Stimulated activated CD4-positive, alpha-beta T cell treated with anti-CD3 and anti-CD28 coated beads, Interleukin-15, amount 100 ng/mL, for 1 hour (primary cell): Measurements from ENCODE around the gene TAF5L.
A peak's percentile ranks its signal among the peaks of the same experiment; 100 is the strongest.
"Not testable (repeated sequence)": the region's sequence is repeated elsewhere in the genome, so short reads cannot be mapped to it uniquely, and the experiment has no call there.

Experiments
- DNase-seq, 2 donors: peaks; one replicate each; pipeline ENCODE4 v3.0.0-alpha.2; 2020; ENCODE audit warnings: low read depth in 1 of 2, low spot score in 1 of 2

The TAF5L gene

DNA sequence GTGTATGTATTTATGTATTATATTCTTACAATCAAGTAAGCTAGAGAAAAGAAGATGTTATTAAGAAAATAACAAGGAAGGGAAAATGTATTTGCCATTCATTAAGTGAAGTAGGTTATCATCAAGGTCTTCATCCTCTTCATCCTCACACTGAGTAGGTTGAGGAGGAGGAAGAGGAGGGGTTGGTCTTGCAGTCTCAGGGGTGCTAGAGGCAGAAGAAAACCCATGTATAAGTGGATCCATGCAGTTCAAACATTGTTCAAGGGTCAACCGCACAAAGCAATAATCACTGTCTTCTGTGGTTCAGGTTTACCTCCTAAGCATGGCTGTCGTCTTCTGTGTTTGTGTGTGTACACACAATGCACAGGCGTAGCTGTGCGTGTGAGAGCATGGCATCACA is 17.0 kb upstream of the TAF5L start:
- no peak for DNase-seq

- no peak for DNase-seq
These were observed 16.5 kb upstream of the TAF5L start for GRCh38 chr1:229642376-229642775.

DNA sequence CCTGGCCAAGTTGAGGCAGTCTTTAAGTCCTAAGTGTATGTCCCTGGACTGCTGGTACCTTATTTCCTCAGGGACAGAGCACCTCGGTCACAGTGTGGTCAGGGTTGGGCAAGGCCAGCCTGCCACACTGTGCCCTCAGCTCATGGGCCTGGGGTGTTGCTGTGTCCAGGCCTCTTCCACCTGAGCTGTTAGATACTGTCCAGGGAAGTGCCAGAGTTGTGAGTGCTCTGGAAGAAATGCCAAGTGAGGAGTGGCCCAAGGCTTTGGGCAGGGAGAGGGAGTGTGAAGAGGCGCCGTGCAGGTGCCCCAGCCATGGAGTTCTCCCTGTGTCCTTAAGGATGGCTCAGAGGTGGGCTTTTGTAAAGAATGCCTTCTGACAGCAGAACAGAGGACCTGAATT is 15.4 kb upstream of the TAF5L start:
- no peak for DNase-seq

DNA sequence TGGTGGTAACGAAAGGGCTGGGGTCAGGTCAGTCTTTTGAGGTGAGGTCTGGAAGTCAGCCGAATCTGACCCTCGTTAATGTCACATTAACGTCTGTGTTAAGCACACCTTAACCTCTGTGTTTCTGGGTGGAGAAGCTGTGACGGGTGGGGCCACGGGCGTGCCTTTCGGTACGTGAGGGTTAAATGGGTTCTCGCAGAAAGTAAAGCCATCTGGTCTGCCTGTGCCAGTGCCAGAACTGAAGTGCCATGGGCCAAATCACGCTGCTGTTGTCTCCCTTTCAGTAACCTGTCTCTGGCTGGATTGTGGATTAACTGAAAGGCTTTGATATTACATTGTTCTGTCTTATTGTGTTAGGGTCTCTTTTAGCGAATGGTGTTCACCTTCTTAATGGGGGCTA is 14.5 kb upstream of the TAF5L start:
- no peak for DNase-seq

GRCh38 chr1:229637746-229638145 is 11.8 kb upstream of the TAF5L start:
- no peak for DNase-seq

- no peak for DNase-seq
These were observed 10.1 kb upstream of the TAF5L start for GRCh38 chr1:229636042-229636441.

GRCh38 chr1:229631966-229632365 is 6.0 kb upstream of the TAF5L start:
- DNase-seq = no peak

- no peak for DNase-seq
These were observed 5.2 kb upstream of the TAF5L start for GRCh38 chr1:229631148-229631547.

DNA sequence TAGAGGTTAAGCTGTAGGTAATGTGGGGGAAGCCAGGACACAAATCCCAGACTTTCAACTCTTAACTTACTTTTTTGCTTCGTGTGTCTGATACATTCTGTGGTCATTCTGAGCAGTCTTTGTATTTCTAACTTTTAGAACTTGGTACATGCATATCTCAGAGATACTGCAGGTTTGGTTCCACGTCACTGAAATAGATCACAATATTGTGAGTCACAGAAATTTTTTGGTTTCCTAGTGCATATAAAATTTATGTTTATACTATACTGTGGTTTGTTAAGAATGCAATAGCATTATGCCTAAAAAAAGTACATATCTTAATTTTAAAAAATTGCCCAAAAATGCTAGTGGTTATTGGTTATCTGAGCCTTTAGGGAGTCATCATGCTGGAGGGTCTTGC is 3.3 kb upstream of the TAF5L start:
- no peak for DNase-seq

DNA sequence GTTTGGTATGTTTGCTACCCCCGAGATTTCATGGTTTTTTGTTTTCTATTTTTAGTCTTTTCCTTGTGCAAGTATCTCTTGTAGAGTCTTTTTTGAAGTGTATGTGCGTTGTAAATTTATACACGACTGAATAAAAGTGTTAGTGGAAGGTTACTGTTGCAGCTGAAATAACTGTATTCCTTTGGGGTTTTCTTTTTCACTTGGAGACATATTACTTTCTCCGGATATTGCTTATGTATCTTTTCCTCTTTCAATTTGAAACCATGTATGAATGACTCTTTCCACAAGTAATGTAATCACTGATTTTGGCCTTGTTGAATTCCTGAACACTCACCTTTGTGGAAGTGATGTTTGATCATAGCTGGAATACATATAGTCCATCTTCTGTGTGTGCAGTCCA is 1.1 kb upstream of the TAF5L start:
- no peak for DNase-seq

DNA sequence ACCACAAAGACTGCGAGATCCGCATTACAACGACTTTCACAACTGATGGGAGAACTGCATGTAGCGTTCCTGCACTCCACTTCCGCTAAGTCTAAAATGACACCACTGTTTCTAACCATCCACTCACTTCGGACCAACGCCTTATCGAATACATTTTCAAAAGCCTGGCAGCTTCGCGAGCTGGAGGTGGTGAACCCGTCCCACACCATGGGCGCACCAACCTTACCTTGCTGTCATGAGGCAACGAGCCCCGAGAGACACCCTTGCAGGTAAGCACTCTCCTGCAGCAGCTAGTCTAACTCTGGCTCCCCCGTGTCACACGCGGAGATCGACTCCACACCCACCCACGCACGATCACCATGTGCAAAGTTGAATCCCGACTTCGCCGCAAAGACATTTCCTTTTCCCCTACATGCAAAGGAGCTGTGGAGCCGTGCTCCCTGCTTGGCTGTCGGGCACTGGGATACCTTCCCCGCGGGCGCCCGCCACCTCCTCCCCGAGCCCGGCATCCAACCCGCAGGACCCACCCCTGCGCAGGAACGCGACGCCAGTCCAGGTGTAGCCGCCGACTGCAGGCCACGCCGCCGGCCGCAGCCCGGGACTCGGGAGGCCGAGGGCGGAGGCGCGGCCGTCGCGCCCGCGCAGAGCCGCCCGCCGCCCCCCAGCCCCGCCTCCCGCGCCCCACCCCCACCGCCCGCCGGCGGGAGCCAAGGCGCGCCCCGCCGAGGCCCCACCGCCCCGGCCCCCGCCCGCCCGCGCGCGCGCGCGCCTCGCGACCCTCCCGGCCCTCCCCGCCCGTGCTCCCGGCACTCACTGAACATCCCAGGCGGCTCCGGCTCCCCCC is 629 bp downstream of the TAF5L start:
- peak in 1 of 2 donors; percentile 27 for DNase-seq

GRCh38 chr1:229624521-229625070 is 1.3 kb downstream of the TAF5L start:
- DNase-seq = no peak

DNA sequence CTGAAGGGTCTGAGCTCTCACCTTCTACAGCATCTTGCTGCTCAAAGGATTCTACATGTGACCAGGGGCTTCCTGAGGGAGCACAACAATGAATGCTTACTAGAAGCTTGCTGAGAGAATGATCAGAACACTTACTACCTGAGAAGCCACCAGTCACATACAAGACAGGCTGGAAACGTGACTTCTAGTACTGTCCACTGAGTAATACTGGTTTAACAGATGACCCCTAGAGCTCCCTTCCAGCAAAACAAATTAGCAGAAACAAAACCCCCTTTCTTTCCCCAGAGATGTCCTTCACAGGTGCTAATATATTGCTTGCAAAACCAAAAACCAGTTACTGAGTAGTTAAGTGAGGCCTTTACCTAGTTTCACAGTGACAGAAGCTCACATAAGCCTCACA is 2.1 kb downstream of the TAF5L start:
- DNase-seq = no peak

- DNase-seq = no peak
These were observed 2.7 kb downstream of the TAF5L start for GRCh38 chr1:229623225-229623624.

DNA sequence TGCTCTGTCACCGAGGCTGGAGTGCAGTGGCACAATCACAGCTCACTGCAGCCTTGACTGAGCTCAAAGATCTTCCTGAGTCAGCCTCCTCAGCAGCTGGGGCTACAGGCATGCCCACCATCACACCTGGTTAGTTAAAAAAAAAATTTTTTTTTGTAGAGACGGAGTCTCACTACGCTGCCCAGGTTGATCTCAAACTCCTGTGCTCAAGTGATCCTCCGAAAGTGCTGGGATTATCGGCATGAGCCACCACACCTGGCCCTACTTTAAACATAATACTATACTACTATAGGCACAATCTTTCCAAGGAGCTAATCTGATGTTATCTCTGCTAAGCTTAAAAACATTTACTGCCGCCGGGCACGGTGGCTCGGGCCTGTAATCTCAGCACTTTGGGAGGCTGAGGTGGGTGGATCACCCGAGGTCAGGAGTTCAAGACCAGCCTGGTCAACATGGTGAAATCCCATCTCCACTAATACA is 3.2 kb downstream of the TAF5L start:
- not testable (repeated sequence) for DNase-seq

GRCh38 chr1:229621663-229622062 is 4.3 kb downstream of the TAF5L start:
- DNase-seq = no peak

DNA sequence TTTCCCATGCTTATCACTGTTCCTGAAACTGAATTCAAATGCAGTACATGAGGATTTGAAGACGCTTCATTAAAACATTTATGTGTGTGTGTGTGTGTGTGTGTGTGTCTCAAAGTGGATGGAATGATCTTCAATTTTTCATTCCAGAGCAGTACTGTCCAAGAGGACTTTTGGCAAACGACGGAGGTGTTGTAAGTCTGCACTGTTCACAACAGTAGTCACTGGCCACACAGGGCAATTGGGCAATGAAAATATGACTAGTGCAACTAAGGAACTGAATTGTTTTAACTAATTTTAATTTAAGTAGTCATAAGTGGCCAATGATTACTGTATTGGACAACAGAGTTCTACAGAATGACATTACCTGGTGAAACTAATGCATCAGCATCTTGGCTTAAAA is 5.0 kb downstream of the TAF5L start:
- DNase-seq = no peak

- DNase-seq = no peak
These were observed 6.3 kb downstream of the TAF5L start for GRCh38 chr1:229619614-229620013.

DNA sequence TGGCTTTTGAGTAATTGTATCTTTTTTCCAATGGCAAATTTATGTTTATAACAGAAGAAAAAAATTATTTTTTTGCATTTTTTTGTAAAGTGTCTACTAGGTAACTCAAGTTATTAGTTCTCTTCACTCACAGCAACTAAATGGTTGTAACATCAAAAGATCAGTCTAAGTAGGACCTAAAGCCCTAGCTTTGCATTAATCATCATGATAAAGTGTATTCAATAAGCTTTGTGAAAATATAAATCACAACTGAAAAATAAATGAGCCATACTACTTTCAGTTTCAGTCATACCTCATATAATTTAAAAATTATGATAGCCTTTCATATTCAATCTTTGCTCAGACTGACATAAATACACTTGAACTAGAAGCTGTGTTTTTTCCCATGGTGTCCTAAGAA is 6.9 kb downstream of the TAF5L start:
- no peak for DNase-seq

DNA sequence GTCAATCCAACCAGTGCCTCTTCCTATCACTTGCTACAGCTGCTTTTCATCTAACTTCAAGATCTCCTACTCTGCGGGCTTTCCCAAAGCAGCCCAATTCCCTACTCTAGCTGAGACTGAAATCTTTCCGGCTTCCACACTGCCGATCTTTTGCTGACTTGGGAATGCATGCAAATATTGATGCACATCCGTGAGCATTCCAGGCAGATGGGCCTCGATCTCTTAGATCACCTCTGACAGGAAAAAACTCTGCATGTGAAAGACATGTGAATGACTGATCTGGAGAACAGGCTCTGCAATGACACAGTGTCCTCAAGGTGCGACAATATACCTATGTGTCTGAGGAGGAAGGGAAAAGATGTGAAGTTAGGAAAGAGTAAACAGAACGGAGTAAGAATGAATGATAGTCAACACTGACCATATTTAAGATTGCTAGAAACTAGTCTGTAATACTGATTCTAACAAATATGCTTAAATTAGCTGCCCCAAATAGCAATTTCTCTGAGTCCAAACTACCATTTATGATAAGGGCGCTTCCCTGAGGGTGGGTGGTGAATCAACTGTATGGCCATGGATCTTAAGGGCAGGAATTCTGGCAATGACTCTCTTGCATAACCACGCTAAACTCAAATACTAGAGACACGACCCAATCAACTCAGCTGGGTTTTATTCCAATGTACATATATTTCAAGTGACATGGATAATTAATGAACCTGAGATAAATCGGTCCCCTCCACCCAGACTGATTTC is 8.4 kb downstream of the TAF5L start:
- DNase-seq = no peak

DNA sequence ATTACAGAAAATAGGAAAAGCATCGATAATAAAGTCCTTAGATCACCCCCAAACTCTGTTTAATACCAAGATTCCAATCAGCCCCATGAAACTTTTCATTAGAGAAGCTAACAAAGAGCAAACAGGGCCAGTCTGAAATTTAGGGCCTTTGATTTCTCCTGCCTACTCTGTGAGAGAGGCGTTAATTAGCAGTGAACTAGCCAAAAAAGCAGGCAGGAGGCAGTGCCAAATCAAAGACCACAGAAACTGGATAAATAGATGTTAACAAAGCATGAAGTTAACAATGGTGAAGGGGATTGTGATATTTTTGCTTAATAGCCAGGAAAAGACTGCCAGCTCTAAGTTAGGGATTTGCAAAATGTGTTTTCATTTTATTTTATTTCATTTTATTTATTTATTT is 11.2 kb downstream of the TAF5L start:
- DNase-seq = no peak

GRCh38 chr1:229613938-229614337 is 12.0 kb downstream of the TAF5L start:
- no peak for DNase-seq
